Inflammatory macrophage treated with lipopolysaccharide for 1 hour (primary cell): ENCODE results near the gene ELMO2.

Source experiments
- DNase-seq, 2 donors: peaks; one replicate each; pipeline ENCODE4 v3.0.0-alpha.2; 2020 to 2022

Gene ELMO2

GRCh38 chr20:46365487-46366220 is 40.8 kb downstream of the ELMO2 start:
- DNase-seq, result no peak

- DNase-seq, result no peak
These were observed 41.5 kb downstream of the ELMO2 start for GRCh38 chr20:46364670-46365486.

- peak; percentile 84 to 88 for DNase-seq
These were observed 42.3 kb downstream of the ELMO2 start for GRCh38 chr20:46363874-46364669.

GRCh38 chr20:46362921-46363867 is 43.2 kb downstream of the ELMO2 start:
- DNase-seq, result peak; percentile 56 to 64

- DNase-seq, result no peak
These were observed 44.6 kb downstream of the ELMO2 start for GRCh38 chr20:46361811-46362210.

GRCh38 chr20:46361381-46361780 is 45.0 kb downstream of the ELMO2 start:
- DNase-seq, result no peak

- DNase-seq, result no peak
These were observed 47.1 kb downstream of the ELMO2 start for GRCh38 chr20:46359233-46359751.

- no peak for DNase-seq
These were observed 47.9 kb downstream of the ELMO2 start for GRCh38 chr20:46358346-46359058.

GRCh38 chr20:46357030-46357514 is 49.3 kb downstream of the ELMO2 start:
- peak in 1 of 2 donors; percentile 29 for DNase-seq

- no peak for DNase-seq
These were observed 50.0 kb downstream of the ELMO2 start for GRCh38 chr20:46356195-46357029.

GRCh38 chr20:46355778-46356177 is 50.6 kb downstream of the ELMO2 start:
- DNase-seq, result no peak

GRCh38 chr20:46354920-46355654 is 51.3 kb downstream of the ELMO2 start:
- no peak for DNase-seq

GRCh38 chr20:46354207-46354555 is 52.2 kb downstream of the ELMO2 start:
- DNase-seq, result no peak

- DNase-seq, result no peak
These were observed 52.8 kb downstream of the ELMO2 start for GRCh38 chr20:46353500-46354206.

GRCh38 chr20:46352370-46352938 is 54.0 kb downstream of the ELMO2 start:
- no peak for DNase-seq

- peak; percentile 19 to 55 for DNase-seq
These were observed 54.9 kb downstream of the ELMO2 start for GRCh38 chr20:46351357-46352058.

- no peak for DNase-seq
These were observed 55.5 kb downstream of the ELMO2 start for GRCh38 chr20:46350986-46351267.
